Spleen (tissue), 7 donors: ENCODE data around the gene NAALADL2.

Source experiments
- CTCF ChIP-seq, 11 experiments: fragments of 200-600 bp in 7 of 11; fragments of 450-650 bp in 4 of 11; sonication (generic) in 4 of 11; IDR thresholded peaks in 8 of 11; conservative IDR thresholded peaks in 3 of 11; 1 replicate in 7 of 11; 2 replicates in 4 of 11; pipeline versions ENCODE4 v1.4.0 to v1.8.0; 2016 to 2021; ENCODE audit warnings: antibody characterized with exemption in 11 of 11, inconsistent platforms in 4 of 11, mild to moderate bottlenecking in 1 of 11
- POLR2A ChIP-seq, 3 donors: fragments of 450-650 bp; IDR thresholded peaks; one replicate each; pipeline ENCODE4 v1.5.1; 2017; ENCODE audit warnings: antibody characterized with exemption in 3 of 3, mild to moderate bottlenecking in 1 of 3
- POLR2AphosphoS5 ChIP-seq, 3 donors: sonication (generic); formaldehyde crosslinking; IDR thresholded peaks; one replicate each; pipeline ENCODE4 v1.5.1; 2017; ENCODE audit warnings: antibody characterized with exemption in 3 of 3
- donor health status: DM: no; HTN: no; CAD: no; lungs with moderate emphysema.
- donor health status: DM: no; HTN: no; CAD: no.
- donor health status: DM: no; HTN: no; CAD: no.

GRCh38 chr3:175411946-175412345 is 552.8 kb downstream of the NAALADL2 start:
- TF ChIP-seq CTCF (IDR thresholded peaks at IDR 0.05 in 8 of 11, conservative IDR thresholded peaks at IDR 0.05 in 3 of 11) = no peak
- TF ChIP-seq POLR2A (IDR thresholded peaks at IDR 0.05) = no peak
- no peak for TF ChIP-seq POLR2AphosphoS5 (IDR thresholded peaks at IDR 0.05)
